PFSK-1 (cell line): Measurements from ENCODE around the gene NEXN.

Source experiments
- FOXP2 ChIP-seq: optimal IDR thresholded peaks from 2 replicates; pipeline ENCODE3; 2011; ENCODE audit warnings: borderline replicate concordance, control low read depth, inconsistent platforms; ENCODE audit not compliant: insufficient read depth; ENCODE audit errors: extremely low read length, extremely low read depth
- POLR2AphosphoS5 ChIP-seq: IDR thresholded peaks from 2 replicates; pipeline ENCODE4 v1.6.1; 2012; ENCODE audit warnings: low read depth, mild to moderate bottlenecking, control low read depth, low read length, moderate library complexity
- REST ChIP-seq, 2 experiments: IDR thresholded peaks; 2 replicates each; pipeline versions ENCODE4 v1.6.1 to v1.8.0; 2011 to 2012; ENCODE audit warnings: low read depth in 2 of 2, low read length in 2 of 2, control low read depth in 1 of 2, inconsistent platforms in 1 of 2, mild to moderate bottlenecking in 1 of 2, moderate library complexity in 1 of 2; ENCODE audit not compliant: insufficient read depth in 1 of 2
- SIN3A ChIP-seq: IDR thresholded peaks from 2 replicates; pipeline ENCODE4 v1.6.1; 2012; ENCODE audit warnings: mild to moderate bottlenecking, low read length, moderate library complexity, borderline replicate concordance; ENCODE audit not compliant: insufficient read depth
- TAF1 ChIP-seq: IDR thresholded peaks from 2 replicates; pipeline ENCODE4 v1.6.1; 2012; ENCODE audit warnings: low read length, control low read depth, borderline replicate concordance; ENCODE audit not compliant: insufficient read depth

The NEXN gene

DNA sequence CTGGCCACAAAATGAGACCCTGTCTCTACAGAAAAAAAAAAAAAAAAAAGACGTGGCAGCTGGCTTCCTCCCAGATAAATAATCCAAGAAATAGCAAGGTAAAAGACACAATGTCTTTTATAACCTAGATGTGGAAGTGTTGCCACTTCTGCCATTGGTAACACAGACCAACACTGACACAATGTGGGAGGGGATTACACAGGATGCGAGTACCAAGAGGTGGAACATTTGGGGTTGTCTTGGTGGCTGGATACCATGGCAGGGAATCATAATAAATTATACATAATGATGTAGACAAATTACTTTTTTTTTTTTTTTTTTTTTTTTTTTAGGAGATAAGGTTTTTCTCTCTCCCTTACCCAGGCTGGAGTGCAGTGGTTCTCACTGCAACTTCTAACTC is 6.0 kb upstream of the NEXN start:
- no peak for TF ChIP-seq SIN3A
- no peak for TF ChIP-seq POLR2AphosphoS5
- TF ChIP-seq TAF1, result no peak
- TF ChIP-seq REST (IDR thresholded peaks at IDR 0.05; ENCODE audit: insufficient read depth in 1 of 2, low read depth in 2 of 2, low read length in 2 of 2), result no peak
- no peak for TF ChIP-seq FOXP2

- no peak for TF ChIP-seq REST (IDR thresholded peaks at IDR 0.05; ENCODE audit: insufficient read depth in 1 of 2, low read depth in 2 of 2, low read length in 2 of 2)
- no peak for TF ChIP-seq POLR2AphosphoS5
- no peak for TF ChIP-seq SIN3A
- no peak for TF ChIP-seq TAF1
- no peak for TF ChIP-seq FOXP2
Observed at GRCh38 chr1:77888781-77889642, 588 bp downstream of the NEXN start.

DNA sequence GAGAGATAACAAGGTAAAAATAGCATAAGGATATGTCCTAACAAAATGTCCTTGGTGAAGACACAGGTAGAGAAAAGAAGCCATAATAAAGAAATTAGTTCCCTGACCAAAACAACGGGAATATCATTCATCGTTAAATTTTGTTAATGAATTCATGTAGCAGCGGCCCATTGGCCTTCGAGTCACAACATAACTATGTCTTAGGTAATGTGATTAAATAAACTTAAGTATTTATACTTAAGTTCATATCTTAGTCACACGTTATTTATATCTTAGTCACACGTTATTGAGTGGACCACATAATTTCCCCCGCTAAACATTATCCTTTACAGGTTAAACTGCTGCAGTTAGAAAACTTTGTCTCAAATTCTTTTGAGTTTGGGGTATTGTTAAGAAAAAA is 1.2 kb downstream of the NEXN start:
- TF ChIP-seq SIN3A, result no peak
- no peak for TF ChIP-seq POLR2AphosphoS5
- no peak for TF ChIP-seq TAF1
- TF ChIP-seq REST (IDR thresholded peaks at IDR 0.05; ENCODE audit: insufficient read depth in 1 of 2, low read depth in 2 of 2, low read length in 2 of 2), result no peak
- TF ChIP-seq FOXP2, result no peak

DNA sequence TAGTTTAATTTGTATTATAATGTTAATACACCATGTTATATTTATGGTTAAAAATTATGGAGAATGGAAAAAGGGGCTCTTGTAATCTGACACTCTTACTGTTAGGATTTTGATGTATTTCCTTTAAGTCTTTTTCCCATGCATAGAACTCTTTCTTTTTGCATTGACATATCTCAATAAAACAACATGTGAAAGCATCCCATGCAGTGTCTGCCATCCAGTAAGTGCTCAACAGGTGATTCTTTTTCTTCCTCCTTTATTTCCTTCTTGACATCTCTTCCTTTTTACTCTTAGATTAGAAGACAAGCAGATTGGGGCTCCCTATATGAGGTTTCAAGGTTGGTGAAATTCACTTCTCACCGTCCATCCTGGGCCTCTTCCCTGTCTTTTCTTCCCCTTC is 2.8 kb downstream of the NEXN start:
- TF ChIP-seq FOXP2 (no peak), REST (IDR thresholded peaks at IDR 0.05; ENCODE audit: insufficient read depth in 1 of 2, low read depth in 2 of 2, low read length in 2 of 2) (no peak), TAF1 (no peak), POLR2AphosphoS5 (no peak), SIN3A (no peak)
